Measurements from ENCODE around the gene GMEB2.
"Not testable (repeated sequence)": the region's sequence is repeated elsewhere in the genome, so short reads cannot be mapped to it uniquely, and the experiment has no call there.

GMEB2 gene

GRCh38 chr20:63573647-63574131 is 53.2 kb downstream of the GMEB2 start:
- in situ Hi-C loops (cut with MboI; ENCODE audit: low sequenced_read_pairs), result no loop called here

DNA sequence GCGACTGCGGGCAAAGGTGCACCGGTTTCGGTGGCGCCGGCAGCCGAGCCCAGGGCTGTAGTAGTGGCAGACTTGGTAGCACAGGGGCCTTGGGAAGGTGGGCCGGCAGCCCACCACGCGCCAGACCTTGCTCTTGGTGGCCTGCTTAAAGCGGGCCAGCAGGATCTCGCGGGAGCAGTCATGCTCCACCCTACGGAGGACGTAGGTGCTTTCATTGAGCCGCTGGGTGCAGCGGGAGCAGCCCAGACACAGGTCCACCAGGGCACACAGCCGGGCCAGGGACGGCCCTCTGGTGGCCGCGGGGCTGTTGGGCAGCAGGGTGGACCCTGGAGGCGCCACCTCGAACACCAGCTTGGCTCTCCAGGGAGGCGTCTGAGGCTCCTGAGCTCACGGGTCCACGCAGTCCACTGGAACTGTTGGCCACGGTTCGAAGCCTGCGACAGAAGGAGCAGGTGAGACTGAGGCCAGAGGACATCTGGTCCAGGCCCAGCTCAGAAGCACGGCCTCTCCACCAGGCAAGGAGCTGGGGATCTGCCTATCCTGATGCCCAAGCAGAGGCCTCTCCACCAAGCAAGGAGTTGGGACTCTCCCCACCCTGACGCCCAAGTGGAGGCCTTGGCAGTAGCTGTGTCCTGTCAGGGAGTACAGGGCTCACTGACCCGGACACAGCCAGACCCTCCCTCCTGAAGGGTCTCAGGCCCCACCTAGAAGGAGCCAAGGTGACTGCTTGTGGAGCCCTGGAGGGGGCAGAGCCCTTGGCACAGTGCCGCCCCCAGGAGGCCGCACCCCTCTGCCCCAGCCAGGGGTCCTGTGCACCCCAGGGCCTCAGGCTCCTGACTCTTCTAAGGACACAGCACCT is 53.9 kb downstream of the GMEB2 start:
- in situ Hi-C loops (cut with MboI; ENCODE audit: low sequenced_read_pairs), result no loop called here

DNA sequence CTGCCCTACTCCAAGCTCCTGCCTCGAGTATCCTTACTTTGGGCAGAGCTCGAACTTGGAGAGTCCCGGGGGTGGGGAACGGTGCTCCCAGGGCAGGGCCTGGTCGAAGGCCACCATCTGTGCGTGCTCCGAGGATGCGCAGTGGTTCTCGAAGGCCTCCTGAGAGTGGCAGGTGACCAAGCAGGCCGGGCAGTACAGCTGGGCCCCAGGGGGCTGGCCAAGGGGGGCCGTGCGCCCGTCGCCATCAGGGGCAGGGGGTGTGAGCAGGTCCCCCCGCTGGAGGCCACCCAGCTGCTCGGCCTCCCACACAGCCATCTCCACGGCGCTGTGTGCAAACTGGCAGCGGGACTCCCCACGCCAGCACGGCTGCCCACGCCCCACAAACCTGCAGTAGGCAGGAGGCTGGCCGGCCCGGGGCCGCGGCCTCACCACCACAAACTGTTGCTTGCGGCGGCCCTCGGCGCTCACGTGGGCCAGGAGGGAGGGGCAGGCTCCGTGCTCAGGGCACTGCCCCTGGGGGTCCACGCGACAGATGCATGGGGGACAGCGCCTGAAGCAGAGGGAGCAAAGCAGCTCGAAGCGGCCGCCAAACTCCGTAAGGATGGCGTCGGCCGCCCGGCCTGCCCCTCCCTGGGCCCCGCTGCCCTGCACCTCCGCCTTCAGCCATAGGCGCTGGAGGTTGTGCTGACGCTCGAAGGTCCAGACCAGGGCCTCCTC is 54.7 kb downstream of the GMEB2 start:
- in situ Hi-C loops (cut with MboI; ENCODE audit: low sequenced_read_pairs), result no loop called here

DNA sequence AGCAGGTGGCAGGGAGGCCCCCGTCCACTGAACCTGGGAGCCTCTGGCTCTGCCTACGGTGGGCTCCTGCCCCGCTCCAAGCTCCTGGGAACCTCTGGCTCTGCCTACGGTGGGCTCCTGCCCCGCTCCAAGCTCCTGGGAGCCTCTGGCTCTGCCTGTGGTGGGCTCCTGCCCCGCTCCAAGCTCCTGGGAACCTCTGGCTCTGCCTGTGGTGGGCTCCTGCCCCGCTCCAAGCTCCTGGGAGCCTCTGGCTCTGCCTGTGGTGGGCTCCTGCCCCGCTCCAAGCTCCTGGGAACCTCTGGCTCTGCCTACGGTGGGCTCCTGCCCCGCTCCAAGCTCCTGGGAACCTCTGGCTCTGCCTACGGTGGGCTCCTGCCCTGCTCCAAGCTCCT is 55.8 kb downstream of the GMEB2 start:
- in situ Hi-C loops (cut with MboI; ENCODE audit: low sequenced_read_pairs), result not testable (repeated sequence)

DNA sequence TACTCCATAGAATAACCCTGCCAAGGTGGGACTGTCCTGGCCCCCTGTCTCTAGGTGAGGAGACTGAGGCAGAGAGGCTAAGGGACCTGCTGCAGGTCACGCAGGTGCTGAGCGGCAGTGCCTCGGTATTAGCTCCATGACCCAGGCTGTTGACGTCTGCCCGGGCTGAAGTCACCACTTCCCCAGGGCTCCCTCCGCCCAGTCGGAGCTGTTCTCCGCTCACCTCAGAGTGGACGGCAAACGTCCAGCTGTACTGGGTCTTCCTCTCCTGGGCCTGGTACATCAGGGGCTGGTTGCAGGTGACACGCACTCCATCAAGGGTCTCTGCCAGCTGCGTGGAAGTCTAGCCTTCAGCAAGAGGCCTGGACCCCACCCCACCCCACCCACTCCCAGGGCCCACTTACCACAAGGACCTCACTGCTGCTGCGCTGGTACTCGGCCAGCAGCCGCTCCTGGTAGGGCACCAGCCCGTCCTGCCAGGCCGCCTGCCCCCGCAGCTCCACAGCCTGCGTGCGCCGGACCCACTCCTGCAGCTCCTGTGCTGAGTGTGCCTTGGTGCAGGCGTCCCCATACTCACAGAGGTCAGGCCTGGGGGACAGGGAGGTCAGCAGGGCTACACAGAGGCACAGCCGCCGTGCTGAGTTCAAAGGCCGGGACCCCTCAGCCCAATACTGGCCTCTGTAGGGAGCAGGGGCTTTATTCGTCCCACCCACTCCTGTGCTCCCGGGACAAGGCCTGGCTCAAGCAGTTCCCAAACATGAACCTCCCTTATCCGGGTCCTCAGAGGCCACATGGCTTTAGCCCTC is 56.4 kb downstream of the GMEB2 start:
- in situ Hi-C loops (cut with MboI; ENCODE audit: low sequenced_read_pairs), result no loop called here

DNA sequence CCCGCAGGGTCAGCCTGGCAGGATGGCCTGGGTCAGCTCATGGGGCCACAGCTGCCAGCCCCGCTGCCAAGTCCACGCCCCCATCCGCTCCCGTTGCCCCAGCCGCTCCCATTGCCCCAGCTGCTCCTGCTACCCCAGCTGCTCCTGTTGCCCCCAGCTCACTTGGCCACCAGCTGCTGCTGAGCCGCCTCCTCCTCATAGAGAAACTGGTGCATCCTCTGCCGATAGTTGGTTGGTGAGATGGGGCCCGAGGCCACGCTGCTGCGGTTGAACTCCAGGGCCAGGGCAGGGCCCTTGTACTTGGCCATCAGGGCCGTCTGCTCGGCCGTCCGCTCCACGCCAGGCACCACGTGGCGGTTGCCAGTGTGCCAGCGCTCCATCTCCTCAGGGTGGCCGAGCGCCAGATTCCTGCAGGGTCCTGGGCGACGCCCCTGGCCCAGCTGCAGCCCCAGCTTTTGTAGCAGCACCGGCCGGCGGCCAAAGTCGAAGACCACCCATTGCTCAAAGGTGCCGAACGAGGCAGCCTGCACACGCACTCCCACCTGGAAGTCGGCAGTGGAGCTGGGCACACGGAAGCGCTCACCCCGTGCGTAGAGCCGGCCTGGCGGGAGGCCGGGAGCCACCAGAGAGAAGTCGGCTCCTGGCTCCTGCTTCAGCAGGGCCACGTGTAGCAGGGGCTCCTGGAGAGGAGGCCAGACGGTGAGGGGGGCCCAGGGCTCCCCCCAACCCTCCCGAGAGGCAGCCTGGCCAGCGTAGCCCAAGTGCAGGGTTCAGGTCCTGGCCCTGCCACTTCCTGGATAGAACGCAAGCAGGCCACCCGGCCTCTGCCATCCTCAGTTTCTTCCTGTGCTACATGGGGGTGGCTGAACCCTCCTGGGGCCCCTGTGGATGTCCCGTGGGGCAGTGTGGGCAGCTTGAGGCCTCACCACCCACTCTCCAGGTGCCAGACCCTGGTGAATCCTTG is 57.6 kb downstream of the GMEB2 start:
- in situ Hi-C loops (cut with MboI; ENCODE audit: low sequenced_read_pairs), result no loop called here

GRCh38 chr20:63568170-63568981 is 58.5 kb downstream of the GMEB2 start:
- in situ Hi-C loops (cut with MboI; ENCODE audit: low sequenced_read_pairs), result no loop called here

DNA sequence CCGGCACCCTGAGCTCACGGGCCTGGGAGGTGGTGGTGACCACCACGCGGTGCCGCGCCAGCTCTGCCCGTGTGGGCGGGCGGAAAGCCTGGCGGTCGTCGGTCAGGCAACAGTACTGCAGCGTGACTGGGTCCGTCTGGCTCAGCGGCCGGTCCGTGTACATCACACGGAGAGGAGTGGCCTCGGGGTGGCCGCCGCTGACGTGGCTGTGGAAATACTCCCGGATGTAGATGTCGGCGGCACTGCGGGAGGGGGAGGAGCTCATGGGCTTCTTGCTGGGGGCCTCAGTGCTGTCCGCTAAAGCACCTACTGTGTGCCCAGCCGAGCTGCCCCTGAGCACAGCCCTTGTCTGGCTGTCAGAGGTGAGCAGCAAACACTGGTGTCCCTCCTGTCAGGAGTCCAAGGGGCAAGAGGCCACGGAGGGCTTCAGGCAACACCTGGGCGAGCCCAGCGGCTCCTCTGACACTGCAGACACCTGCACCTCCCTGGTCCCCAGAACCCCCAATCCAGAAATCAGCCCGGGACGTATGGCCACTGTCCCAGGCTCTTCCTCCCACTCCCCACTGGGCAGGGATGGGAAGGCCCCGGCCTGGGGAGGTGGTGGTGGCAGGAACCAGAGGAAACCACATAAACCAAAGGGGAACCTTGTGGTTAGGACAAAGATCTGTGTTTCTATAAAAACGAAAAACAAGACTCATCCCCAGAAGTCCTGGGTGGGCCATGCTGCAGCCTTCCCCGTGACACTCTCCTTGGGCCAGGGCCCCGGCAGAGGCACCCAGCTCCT is 59.3 kb downstream of the GMEB2 start:
- in situ Hi-C loops (cut with MboI; ENCODE audit: low sequenced_read_pairs), result no loop called here

- in situ Hi-C loops (cut with MboI; ENCODE audit: low sequenced_read_pairs), result no loop called here
These were observed 59.8 kb downstream of the GMEB2 start for GRCh38 chr20:63567136-63567385.

GRCh38 chr20:63566395-63567135 is 60.3 kb downstream of the GMEB2 start:
- in situ Hi-C loops (cut with MboI; ENCODE audit: low sequenced_read_pairs), result no loop called here

- in situ Hi-C loops (cut with MboI; ENCODE audit: low sequenced_read_pairs), result no loop called here
These were observed 61.1 kb downstream of the GMEB2 start for GRCh38 chr20:63565699-63566335.

- in situ Hi-C loops (cut with MboI; ENCODE audit: low sequenced_read_pairs), result no loop called here
These were observed 61.7 kb downstream of the GMEB2 start for GRCh38 chr20:63565021-63565698.

DNA sequence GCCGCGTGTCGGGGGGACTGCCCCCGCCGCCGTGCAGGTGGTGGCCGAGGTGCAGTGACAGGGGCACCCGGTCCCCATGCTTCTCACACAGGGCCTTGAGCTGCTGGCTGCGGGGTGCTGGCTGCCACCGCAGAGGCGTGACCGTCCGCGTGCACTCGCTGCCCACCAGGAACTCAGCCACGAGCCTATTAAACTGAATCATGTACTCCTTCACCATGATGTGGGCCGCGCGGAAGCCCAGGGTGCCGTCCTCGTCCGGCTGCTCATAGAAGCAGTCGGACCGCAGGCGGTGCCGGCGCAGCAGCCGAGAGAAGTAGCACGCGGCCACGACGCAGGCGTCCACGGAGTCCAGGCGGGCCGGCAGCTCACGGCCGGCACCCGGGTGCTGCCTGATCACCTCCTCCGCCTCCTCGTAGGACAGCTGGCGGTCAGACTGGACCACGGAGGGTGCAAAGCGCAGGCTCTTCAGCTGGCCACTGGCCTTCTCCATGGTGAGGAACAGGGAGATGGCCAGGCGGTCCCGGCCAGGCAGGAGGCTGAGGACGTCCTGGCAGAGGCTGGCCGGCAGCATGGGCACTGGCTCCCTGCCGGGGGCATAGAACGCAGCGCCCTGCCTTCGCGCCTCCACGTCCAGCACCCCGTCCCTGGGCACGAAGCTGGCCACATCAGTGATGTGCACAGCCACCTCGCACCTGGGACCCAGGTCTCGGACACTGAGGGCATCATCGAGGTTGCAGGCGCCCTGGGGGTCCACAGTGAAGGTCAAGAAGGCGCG is 62.7 kb downstream of the GMEB2 start:
- in situ Hi-C loops (cut with MboI; ENCODE audit: low sequenced_read_pairs), result no loop called here

GRCh38 chr20:63563225-63563935 is 63.5 kb downstream of the GMEB2 start:
- in situ Hi-C loops (cut with MboI; ENCODE audit: low sequenced_read_pairs), result no loop called here

DNA sequence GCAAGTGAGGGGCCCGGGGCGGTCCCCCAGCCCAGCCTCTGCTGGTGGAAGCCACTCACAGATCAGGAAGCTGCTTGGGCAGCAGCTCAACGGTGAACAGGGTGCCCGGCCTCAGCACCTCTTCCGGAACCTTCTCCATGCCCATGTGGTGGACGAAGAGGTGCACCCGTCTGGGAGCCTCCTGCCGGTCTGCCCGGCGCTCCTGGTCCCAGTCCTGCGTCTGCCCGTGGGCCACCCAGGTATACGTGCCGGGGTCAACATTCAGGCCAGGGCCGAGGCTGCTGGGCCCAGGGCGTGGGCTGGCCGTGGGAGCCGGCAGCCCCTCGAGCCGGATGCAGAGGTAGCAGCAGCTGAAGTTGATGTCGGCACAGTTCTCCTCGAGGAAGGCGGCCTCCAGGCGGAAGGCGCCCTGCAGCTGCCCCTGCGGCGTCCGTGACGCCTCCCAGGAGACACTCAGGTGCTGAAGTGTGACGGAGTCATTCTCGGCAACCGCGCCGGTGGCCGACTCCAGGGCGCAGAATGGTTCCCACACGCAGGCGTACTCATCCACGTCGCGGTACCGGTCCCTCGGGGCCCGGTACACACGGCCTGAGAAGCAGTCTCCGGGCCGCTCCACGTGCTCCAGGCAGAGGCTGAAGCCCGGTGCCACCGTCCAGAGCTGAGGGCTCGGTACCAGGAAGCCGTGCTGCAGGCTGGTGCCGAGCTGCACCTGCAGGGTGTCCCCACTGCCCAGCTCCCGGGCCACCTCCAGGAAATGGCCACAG is 64.3 kb downstream of the GMEB2 start:
- in situ Hi-C loops (cut with MboI; ENCODE audit: low sequenced_read_pairs), result no loop called here

Data from hTERT RPE-1 (cell line).